Neural cell (in vitro differentiated cells): ENCODE measurements around the gene TICAM1. TPM values are rescaled to one million over a fixed set of nuclear protein-coding genes. Genes with fewer than 3 reads are reported as not detected.

ENCODE experiments used
- H2AFZ ChIP-seq: fragments of 200-600, 300-800 bp; sonication (generic), shearing (Covaris generic); 2 replicates; pipeline ENCODE4 v1.6.0; 2014; ENCODE audit warnings: low read depth, mild to moderate bottlenecking, antibody characterized with exemption, low read length, moderate library complexity
- H3F3A ChIP-seq: fragments of 200-600 bp; shearing (Covaris generic); 2 replicates; pipeline ENCODE4 v1.6.1; 2016; ENCODE audit warnings: mild to moderate bottlenecking, moderate library complexity, mixed read lengths, antibody characterized with exemption, low read length; ENCODE audit not compliant: insufficient read depth, poor library complexity, severe bottlenecking
- H3K27ac ChIP-seq: fragments of 200-600, 300-800 bp; sonication (generic), shearing (Covaris generic); 2 replicates; pipeline ENCODE4 v1.5.1; 2014; ENCODE audit warnings: mild to moderate bottlenecking, low read length, moderate library complexity
- H3K27me3 ChIP-seq: fragments of 300-800, 200-600 bp; sonication (generic), shearing (Covaris generic); 2 replicates; pipeline ENCODE4 v1.6.0; 2014; ENCODE audit warnings: mild to moderate bottlenecking, low read depth, low read length, moderate library complexity; ENCODE audit not compliant: insufficient read depth
- H3K36me3 ChIP-seq: fragments of 300-800, 200-600 bp; sonication (generic), shearing (Covaris generic); 2 replicates; pipeline ENCODE4 v1.5.1; 2014; ENCODE audit warnings: mild to moderate bottlenecking, antibody characterized with exemption, low read length, moderate library complexity; ENCODE audit not compliant: insufficient read depth
- H3K4me2 ChIP-seq: fragments of 300-800, 200-600 bp; sonication (generic), shearing (Covaris generic); 2 replicates; pipeline ENCODE4 v1.6.0; 2014; ENCODE audit warnings: mild to moderate bottlenecking, low read length
- H3K4me3 ChIP-seq: fragments of 300-800, 200-600 bp; sonication (generic), shearing (Covaris generic); 2 replicates; pipeline ENCODE4 v1.5.1; 2014; ENCODE audit warnings: mild to moderate bottlenecking, low read length, moderate library complexity
- H3K79me2 ChIP-seq: fragments of 200-600 bp; shearing (Covaris generic); replicated peaks from 2 replicates; pipeline ENCODE4 v1.6.0; 2014; ENCODE audit warnings: mild to moderate bottlenecking, low read length, moderate library complexity; ENCODE audit not compliant: insufficient read depth
- H3K9ac ChIP-seq: fragments of 300-800, 200-600 bp; sonication (generic), shearing (Covaris generic); 2 replicates; pipeline ENCODE4 v1.6.1; 2016; ENCODE audit warnings: mild to moderate bottlenecking, low read length, mixed read lengths
- H3K9me2 ChIP-seq: fragments of 200-600 bp; shearing (Covaris generic); 2 replicates; pipeline ENCODE4 v1.6.1; 2016; ENCODE audit warnings: mild to moderate bottlenecking, low read length, mixed read lengths; ENCODE audit not compliant: insufficient read depth
- H3K9me3 ChIP-seq: fragments of 200-600, 300-800 bp; sonication (generic), shearing (Covaris generic); 2 replicates; pipeline ENCODE4 v1.6.1; 2016; ENCODE audit warnings: mild to moderate bottlenecking, mixed run types, low read length, moderate library complexity, mixed read lengths
- H4K20me1 ChIP-seq: fragments of 200-600 bp; shearing (Covaris generic); 2 replicates; pipeline ENCODE4 v1.6.1; 2016; ENCODE audit warnings: mild to moderate bottlenecking, mixed run types; ENCODE audit not compliant: insufficient read depth
- CTCF ChIP-seq: fragments of 450-650 bp; IDR thresholded peaks from 2 replicates; pipeline ENCODE4 v1.5.1; 2014; ENCODE audit warnings: antibody characterized with exemption, mild to moderate bottlenecking, moderate library complexity; ENCODE audit not compliant: poor library complexity, severe bottlenecking
- EP300 ChIP-seq: fragments of 450-650 bp; conservative IDR thresholded peaks from 2 replicates; pipeline ENCODE4 v1.6.1; 2014; ENCODE audit warnings: antibody characterized with exemption, mild to moderate bottlenecking, moderate library complexity; ENCODE audit not compliant: poor library complexity, severe bottlenecking
- MXI1 ChIP-seq: fragments of 450-650 bp; conservative IDR thresholded peaks from 2 replicates; pipeline ENCODE4 v1.6.1; 2014; ENCODE audit warnings: antibody characterized with exemption, mild to moderate bottlenecking; ENCODE audit not compliant: poor library complexity, severe bottlenecking
- POLR2AphosphoS5 ChIP-seq: IDR thresholded peaks from 2 replicates; pipeline ENCODE4 v1.6.1; 2012
- RAD21 ChIP-seq: fragments of 450-650 bp; conservative IDR thresholded peaks from 2 replicates; pipeline ENCODE4 v1.6.1; 2014; ENCODE audit warnings: antibody characterized with exemption, mild to moderate bottlenecking, moderate library complexity
- REST ChIP-seq: IDR thresholded peaks from 2 replicates; pipeline ENCODE4 v1.6.1; 2012; ENCODE audit warnings: borderline replicate concordance
- SMC3 ChIP-seq: fragments of 450-650 bp; conservative IDR thresholded peaks from 2 replicates; pipeline ENCODE4 v1.6.1; 2014; ENCODE audit warnings: antibody characterized with exemption, mild to moderate bottlenecking, moderate library complexity; ENCODE audit not compliant: poor library complexity
- TAF1 ChIP-seq: IDR thresholded peaks from 2 replicates; pipeline ENCODE4 v1.6.1; 2012; ENCODE audit warnings: low read depth
- polyA plus RNA-seq: library from polyadenylated mRNA; depleted of rRNA; stranded (reverse); fragments of >200 nt; gene quantifications from 2 replicates; pipeline ENCODE4 v1.2.3, GENCODE V29; 2014

TICAM1 gene
- polyA plus RNA-seq, 1 donor from 2014 or later, result not detected

- Histone ChIP-seq H3K27me3 (no peaks in the 10 kb centered on the region), H3K9me3 (no peaks in the 10 kb centered on the region), H3F3A (no peaks in the 10 kb centered on the region), H3K4me3 (no peak overlapping the region), H2AFZ (no peak overlapping the region), H4K20me1 (no peaks in the 10 kb centered on the region), H3K79me2 (no peaks in the 10 kb centered on the region), H3K4me2 (no peak overlapping the region), H3K9me2 (no peaks in the 10 kb centered on the region), H3K27ac (no peak overlapping the region), H3K36me3 (no peaks in the 10 kb centered on the region), H3K9ac (no peak overlapping the region)
- no peak for TF ChIP-seq SMC3
- no peak for TF ChIP-seq MXI1
Measured at GRCh38 chr19:4870025-4870700, 38.7 kb upstream of the TICAM1 start.

- Histone ChIP-seq H3K27ac (no peak overlapping the region), H3K36me3 (no peaks in the 10 kb centered on the region), H3K9me3 (no peaks in the 10 kb centered on the region), H4K20me1 (no peaks in the 10 kb centered on the region), H3K4me2 (no peak overlapping the region), H2AFZ (no peak overlapping the region), H3K9ac (no peak overlapping the region), H3K9me2 (no peaks in the 10 kb centered on the region), H3K4me3 (no peak overlapping the region), H3F3A (no peaks in the 10 kb centered on the region), H3K27me3 (no peaks in the 10 kb centered on the region), H3K79me2 (no peaks in the 10 kb centered on the region)
- no peak for TF ChIP-seq POLR2AphosphoS5
- TF ChIP-seq TAF1, result no peak
- TF ChIP-seq EP300, result no peak
- TF ChIP-seq CTCF, result no peak
- TF ChIP-seq REST, result no peak
- no peak for TF ChIP-seq RAD21
Measured at GRCh38 chr19:4868286-4868834, 36.8 kb upstream of the TICAM1 start.
